ENCODE measurements around the gene BICD2. TPM values are rescaled to one million over a fixed set of nuclear protein-coding genes. Genes with fewer than 3 reads are reported as not detected.

The BICD2 gene
- total and polyA plus RNA-seq, 2 donors (not counting 1 experiment from before 2014, with no cell fraction given) = 33.2 to 49.5 TPM

DNA sequence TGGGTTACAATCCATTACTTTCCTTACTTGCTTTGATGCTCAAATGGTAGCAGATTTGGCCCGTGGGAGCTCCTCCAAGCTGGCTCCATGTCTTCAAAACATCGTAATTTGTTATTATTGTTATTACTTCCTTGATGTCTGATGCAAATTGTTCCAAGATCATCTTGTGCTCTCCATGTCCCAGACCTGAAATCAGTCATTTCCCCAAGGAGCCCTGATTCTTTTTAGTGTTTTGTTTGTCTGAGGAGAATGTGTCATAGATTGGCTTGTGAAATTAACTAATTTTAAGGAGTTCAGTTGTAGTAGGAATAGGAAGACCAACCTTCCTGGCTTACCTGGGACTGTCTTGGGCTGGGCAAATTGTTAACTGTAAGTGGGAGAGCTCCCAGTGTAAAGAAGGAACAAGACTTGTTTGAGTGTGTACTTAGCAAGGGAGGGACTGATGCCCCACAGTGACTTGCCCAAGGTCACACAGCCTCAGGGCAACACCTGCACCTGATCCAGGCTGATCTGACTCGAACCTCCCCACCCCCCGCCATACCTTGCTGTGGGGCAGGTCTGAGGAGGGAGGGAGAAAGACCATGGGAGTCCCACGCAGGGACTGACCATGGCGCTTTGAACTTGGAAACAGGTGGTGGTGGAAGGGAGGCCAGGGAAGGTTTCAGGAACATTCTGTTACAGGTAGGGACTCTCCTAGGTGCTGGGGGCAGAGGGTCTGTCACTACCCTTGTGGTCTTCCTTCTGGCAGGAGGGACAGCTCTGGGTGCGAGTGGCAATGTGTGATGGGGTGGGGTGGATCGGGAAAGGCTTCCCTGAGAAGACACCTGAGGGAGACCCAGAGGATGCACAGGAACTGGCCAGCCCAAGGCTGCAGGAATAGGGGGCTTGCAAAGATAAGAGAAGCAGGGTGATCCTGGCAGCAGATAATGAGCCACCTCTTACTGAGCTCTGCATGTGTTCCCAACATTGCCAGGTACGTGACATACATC, 2.7 kb upstream of the BICD2 start:
- Histone ChIP-seq H3K4me2 (replicated peaks; ENCODE audit: low read depth, low read length, poor library complexity, severe bottlenecking) (no peak overlapping the region), H2AFZ (ENCODE audit: insufficient read depth, low read depth, low read length, poor library complexity, severe bottlenecking) (no peak overlapping the region), H3K36me3 (replicated peaks in 1 of 2; ENCODE audit: control extremely low read depth in 1 of 2, control insufficient read depth in 1 of 2, extremely low read depth in 1 of 2, insufficient read depth in 2 of 2, low read length in 1 of 2) (no peaks in the 10 kb centered on the region), H3K27me3 (replicated peaks in 1 of 4; ENCODE audit: control extremely low read depth in 1 of 4, control insufficient read depth in 3 of 4, insufficient read depth in 4 of 4, low read length in 3 of 4) (no peaks in the 10 kb centered on the region), H3K9ac (ENCODE audit: low read length) (no peak overlapping the region), H3K27ac (ENCODE audit: low read length in 2 of 2) (no peak overlapping the region), H4K20me1 (ENCODE audit: control insufficient read depth, insufficient read depth, low read length, poor library complexity, severe bottlenecking) (peaks cover 20% of the 10 kb centered on the region), H3K4me3 (ENCODE audit: control extremely low read depth in 1 of 5, extremely low read depth in 1 of 5, insufficient read depth in 1 of 5, low read depth in 2 of 5, low read length in 4 of 5) (no peak overlapping the region), H3K79me2 (ENCODE audit: control insufficient read depth, insufficient read depth, low read length) (peaks cover 25% of the 10 kb centered on the region), H3K4me1 (ENCODE audit: control insufficient read depth in 2 of 2, insufficient read depth in 2 of 2, low read length in 2 of 2) (peaks cover 44 to 52% of the 10 kb centered on the region in 2 donors), H3K9me3 (ENCODE audit: control extremely low read depth in 1 of 3, control insufficient read depth in 2 of 3, insufficient read depth in 1 of 3, low read length in 2 of 3) (no peaks in the 10 kb centered on the region)
- peaks cover 58% of the 10 kb centered on the region for H3K4me1 Mint-ChIP-seq
- TF ChIP-seq EZH2 (IDR thresholded peaks at IDR 0.05; ENCODE audit: borderline replicate concordance, insufficient read depth, low read depth, low read length, poor library complexity, severe bottlenecking) = no peak
- TF ChIP-seq, protein P1, sequence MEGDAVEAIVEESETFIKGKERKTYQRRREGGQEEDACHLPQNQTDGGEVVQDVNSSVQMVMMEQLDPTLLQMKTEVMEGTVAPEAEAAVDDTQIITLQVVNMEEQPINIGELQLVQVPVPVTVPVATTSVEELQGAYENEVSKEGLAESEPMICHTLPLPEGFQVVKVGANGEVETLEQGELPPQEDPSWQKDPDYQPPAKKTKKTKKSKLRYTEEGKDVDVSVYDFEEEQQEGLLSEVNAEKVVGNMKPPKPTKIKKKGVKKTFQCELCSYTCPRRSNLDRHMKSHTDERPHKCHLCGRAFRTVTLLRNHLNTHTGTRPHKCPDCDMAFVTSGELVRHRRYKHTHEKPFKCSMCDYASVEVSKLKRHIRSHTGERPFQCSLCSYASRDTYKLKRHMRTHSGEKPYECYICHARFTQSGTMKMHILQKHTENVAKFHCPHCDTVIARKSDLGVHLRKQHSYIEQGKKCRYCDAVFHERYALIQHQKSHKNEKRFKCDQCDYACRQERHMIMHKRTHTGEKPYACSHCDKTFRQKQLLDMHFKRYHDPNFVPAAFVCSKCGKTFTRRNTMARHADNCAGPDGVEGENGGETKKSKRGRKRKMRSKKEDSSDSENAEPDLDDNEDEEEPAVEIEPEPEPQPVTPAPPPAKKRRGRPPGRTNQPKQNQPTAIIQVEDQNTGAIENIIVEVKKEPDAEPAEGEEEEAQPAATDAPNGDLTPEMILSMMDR (IDR thresholded peaks at IDR 0.05) = no peak
- H3K27me3 Mint-ChIP-seq = no peaks in the 10 kb centered on the region
- CTCF ChIA-PET = interaction anchor here (0.7 to 2.5 kb wide), 8 partner anchors 9 to 38 kb away, joined by 3 to 13 read pairs (median 4); no protein-coding TSS in a partner anchor
- POLR2A ChIA-PET = no interaction called here
- no peaks in the 10 kb centered on the region for H3K9me3 Mint-ChIP-seq (ENCODE audit: insufficient read depth)
- DNase-seq (no peak), ATAC-seq (ENCODE audit: low read depth) (no peak)
- intact Hi-C loops (cut with micrococcal nuclease) = loop anchor here (5.0 to 10.0 kb wide), 4 partner anchors 197 to 1957 kb away; partner anchors contain the start of genes AOPEP, CENPP, FAM120A and FAM120AOS
- H3K27ac Mint-ChIP-seq = peak overlapping the region; percentile 67
- 98% methylated on average over 5 of the region's 9 CpGs for WGBS (ENCODE audit: insufficient coverage)
- peak overlapping the region; percentile 54 for H3K4me3 Mint-ChIP-seq
